Fibroblast of skin of back (primary cell): ENCODE data around the gene ZFR.
"Not testable (repeated sequence)": the region's sequence is repeated elsewhere in the genome, so short reads cannot be mapped to it uniquely, and the experiment has no call there.

Experiments
- DNase-seq: peaks from one replicate; pipeline ENCODE4 v3.0.0-alpha.2; 2013

ZFR gene

GRCh38 chr5:32357658-32358057 lies 86.9 kb downstream of the ZFR start:
- DNase-seq, result no peak

GRCh38 chr5:32355686-32356085 lies 88.9 kb downstream of the ZFR start:
- DNase-seq, result no peak

DNA sequence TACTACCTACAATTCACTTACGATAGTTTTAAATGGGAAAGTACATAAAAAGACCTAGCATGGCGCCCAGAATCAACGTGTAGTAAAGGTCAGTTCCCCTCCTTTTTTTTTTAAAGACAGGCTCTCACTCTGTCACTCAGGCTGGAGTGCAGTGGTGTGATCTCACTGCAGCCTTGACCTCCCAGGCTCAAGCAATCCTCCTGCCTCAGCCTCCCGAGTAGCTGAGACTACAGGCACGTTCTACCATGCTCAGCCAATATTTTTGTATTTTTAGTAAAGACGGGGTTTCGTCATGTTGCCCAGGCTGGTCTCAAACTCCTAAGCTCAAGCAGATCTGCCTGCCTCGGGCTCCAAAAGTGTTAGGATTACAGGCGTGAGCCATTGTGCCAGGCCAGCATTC lies 91.1 kb downstream of the ZFR start:
- no peak for DNase-seq

- no peak for DNase-seq
Measured at GRCh38 chr5:32352685-32353084, 91.9 kb downstream of the ZFR start.

DNA sequence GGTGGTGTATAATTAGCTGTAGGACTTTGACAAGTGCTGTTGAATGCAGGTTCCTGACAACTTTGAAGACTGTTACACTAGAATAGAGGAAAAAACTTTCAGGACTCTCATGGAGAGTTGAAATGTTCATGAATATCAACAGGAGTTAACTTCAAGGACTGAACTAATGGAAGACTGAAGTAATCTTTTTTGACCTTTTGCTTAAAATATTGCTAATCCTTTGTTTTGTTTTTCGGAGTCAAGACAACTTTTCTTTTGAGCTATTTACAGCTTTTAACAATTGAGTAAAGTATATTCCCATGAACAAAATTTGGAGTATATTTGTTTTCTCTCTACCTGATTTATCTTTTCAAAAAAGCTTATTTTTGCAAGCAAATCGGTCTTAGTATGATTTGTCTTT lies 97.7 kb downstream of the ZFR start:
- no peak for DNase-seq

GRCh38 chr5:32343058-32343672 lies 101.4 kb downstream of the ZFR start:
- DNase-seq, result no peak

- no peak for DNase-seq
Measured at GRCh38 chr5:32342656-32343055, 101.9 kb downstream of the ZFR start.

DNA sequence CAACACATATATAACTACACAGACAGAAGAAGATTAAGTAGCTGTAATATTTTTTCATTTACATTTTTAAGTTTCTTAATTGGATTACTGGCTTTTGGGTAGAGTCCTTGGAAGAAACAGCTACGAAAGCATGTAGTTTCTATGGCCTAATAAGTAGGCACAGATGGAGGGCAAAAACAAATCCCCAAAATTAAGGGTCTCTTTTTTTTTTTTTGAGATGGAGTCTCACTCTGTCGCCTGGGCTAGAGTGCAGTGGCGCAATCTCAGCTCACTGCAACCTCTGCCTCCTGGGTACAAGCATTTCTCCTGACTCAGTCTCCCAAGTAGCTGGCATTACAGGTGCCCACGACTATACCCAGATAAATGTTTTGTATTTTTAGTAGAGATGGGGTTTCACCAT lies 104.7 kb downstream of the ZFR start:
- DNase-seq, result no peak

DNA sequence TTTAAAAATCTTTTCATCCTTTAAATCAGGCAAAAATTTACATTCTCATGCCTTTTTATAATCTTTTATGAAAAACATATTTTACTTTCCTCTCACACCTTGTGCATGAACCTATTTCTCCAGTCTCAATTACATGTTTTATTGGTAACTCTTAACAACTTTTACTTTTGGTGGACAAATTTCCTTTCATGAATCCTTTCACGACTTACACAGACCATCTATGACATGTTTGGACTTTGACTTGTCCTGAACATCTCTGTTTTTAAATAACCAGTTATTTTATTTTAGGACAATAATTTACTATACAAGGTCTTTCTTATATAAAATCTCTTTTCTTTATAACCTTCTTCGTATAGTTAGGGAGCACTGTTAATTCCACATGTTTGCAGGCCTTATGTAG lies 105.3 kb downstream of the ZFR start:
- DNase-seq, result peak; percentile 28

- peak; percentile 37 for DNase-seq
Measured at GRCh38 chr5:32332966-32333365, 111.6 kb downstream of the ZFR start.

DNA sequence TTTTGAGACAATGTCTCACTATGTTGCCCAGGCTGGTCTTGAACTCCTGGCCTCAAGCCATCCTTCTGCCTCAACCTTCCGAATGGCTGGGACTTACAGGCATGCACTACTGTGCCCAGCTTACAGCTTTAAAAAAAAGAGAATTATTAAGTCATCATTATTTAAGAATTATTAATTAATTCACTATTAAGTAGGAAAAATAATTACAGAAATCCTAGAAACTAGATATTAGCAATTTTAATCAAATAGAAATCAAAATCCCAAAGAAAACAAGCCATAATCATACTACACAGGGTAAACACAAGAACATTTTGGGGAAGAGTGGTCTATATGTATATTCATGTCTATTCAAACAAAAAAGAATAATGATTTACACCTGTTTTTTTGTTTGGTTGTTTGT lies 112.2 kb downstream of the ZFR start:
- DNase-seq, result no peak

DNA sequence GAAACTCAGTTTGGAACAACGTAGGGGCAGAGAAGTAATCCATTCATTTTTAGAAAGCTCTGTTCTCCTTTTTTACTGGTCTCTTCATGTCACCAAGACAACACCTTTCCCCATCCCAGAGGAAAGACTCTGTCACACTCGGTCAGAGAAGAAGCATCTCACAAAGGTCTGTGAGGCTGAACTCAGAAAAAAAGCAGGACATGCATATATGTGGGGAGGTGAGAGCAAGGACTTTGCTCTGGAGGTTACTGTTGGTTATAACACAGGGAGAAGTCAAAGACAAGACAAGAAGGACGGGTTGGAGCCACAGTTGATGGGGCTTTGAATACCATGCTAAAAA lies 112.6 kb downstream of the ZFR start:
- no peak for DNase-seq

DNA sequence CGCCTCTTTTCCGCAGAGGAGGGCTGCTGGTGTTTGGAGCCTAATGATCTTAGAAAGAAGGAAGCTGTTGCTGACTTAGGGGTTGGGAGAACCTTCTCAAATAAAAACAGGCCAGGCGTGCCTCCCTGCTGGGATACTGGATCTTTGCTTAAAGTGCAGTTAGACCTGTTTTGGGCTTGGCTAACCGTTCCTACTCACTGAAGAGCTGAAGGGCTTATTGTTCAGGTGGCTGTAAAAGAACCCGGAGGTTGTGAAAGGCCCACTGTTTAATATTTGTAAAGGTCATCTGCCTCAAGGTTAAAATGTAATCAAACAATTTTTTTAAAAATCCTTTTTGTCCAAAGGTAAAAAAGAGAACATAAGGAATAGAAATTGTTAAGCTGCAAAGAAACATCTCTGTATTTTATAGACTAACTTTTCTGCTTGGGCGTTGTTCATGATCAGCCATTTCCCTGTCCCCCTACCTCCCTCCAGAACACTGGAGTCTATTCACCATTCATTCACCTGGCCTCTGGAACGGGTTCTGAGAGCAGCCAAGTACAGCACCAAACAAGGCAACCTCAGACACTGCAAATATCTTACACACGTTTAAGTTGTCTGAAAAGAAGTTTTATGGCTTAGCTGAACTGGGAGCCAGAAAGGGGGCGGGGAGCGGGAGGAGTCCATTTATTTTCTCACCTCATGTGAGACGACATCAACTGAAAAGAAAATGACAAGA lies 113.2 kb downstream of the ZFR start:
- no peak for DNase-seq

- no peak for DNase-seq
Measured at GRCh38 chr5:32330126-32330971, 114.2 kb downstream of the ZFR start.

- peak; percentile 61 for DNase-seq
Measured at GRCh38 chr5:32329395-32329834, 115.1 kb downstream of the ZFR start.

DNA sequence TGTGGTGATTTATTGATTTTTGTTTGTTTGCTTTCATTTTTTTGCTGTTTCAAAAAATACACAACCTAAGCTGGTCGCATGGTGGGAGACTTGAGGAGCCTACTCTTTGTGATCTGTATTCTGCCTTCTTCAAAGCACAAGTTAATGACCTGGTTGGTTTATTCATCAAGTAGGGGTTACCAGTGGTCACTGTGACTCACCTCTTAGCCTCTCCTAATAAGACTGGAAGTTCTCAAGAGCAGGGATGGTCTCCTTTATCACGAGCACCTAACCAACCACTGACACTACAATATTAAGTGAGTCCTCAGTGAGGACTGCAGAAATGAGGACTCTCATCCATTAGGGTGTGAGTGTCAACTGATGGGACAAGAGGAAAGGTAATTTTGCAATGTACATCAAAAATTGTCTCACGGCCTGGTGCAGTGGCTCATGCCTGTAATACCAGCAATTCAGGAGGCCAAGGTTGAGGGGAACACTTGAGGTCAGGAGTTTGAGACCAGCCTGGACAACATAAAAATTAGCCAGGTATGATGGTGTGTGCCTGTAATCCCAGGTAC lies 118.2 kb downstream of the ZFR start:
- peak; percentile 7 for DNase-seq

DNA sequence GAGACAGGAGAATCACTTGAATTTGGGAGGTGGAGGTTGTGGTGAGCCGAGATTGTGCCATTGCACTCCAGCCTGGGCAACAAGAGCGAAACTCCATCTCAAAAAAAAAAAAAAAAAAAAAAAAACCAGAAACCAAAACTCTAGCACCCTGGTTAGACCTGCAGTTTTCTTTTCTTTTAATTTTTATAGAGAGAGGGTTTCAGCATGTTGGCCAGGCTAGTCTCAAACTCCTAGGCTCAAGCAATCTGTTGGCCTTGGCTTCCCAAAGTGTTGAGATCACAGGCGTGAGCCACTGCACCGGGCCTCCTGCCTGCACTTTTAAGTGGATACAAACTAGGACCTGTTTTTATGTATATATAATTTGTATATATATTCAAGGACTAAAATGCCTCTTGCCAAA lies 118.9 kb downstream of the ZFR start:
- no peak for DNase-seq

DNA sequence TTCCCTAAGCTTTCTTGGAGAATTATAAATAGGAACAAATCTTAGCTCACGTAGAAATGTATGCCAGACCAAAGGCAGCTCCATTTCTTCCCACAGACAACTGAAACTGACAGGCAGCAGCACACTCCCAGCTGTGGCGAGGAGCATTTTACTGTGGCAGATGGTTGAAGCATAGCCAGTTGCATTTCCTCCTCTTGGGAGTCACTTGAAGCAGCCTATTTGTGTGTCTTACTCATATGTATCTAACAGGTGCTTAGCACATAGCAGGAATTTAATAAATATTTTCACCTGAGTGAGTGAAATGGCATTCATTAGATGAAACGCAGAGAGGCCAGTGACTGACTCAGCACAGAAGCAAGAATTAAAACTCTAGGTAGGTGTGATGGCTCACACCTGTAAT lies 119.5 kb downstream of the ZFR start:
- peak; percentile 27 for DNase-seq

DNA sequence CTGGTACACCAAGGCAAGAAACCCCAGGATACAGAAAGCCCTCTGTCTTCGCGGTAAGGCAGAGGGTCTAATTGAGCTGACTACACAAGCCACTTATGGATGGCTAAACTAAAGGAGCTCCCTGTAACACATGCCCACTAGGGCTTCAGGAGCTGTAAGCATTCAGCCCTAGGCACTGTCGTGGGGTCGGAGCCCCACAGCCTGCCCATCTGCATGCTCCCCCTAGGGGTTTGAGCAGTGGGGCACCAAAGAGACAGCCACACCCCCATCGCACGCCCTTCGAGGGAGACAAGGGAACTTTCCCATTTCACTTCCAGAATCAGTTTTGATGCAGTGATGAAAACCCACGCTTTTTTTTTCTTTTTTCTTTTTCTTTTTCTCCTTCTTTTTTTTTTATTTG lies 120.8 kb downstream of the ZFR start:
- DNase-seq, result no peak

GRCh38 chr5:32322882-32323281 lies 121.7 kb downstream of the ZFR start:
- DNase-seq, result no peak

DNA sequence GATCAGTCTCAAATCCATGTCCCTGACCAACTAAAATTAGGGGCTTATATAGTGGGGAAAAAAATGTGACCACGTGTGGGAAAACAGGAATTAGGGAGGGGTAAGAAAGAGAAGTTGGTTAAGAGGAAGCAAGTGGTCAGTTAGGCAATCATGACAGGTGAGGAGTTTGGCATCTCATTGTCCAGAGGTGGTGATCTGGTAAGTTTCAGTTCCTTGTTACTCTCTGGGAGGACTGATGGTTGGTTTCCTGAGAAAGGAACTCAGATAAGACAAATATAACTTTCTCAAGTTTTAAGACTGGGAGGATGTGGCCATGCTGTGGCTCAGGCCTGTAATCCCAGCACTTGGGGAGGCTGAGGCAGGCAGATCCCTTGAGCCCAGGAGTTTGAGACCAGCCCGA lies 122.8 kb downstream of the ZFR start:
- DNase-seq, result not testable (repeated sequence)

DNA sequence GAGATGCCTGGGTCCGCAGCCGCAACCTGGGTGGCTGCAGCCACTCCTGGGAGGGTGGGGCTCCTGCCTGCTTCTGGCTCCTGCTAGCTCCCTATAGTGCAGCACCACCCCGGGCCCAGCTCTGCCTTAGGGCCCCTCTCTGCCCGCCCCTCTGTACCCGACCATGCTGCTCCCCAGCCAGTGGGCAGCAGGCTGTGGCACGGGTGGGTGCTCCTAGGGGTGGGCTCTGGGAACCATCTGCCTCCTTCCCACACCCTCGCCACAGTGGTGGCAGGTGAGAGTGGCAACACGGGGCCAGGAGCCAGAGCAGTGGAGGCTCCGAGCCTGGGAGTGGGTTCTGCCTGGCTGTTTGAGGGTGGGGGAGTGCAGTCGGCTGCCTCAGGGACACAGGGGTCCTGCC lies 124.0 kb downstream of the ZFR start:
- DNase-seq, result no peak

DNA sequence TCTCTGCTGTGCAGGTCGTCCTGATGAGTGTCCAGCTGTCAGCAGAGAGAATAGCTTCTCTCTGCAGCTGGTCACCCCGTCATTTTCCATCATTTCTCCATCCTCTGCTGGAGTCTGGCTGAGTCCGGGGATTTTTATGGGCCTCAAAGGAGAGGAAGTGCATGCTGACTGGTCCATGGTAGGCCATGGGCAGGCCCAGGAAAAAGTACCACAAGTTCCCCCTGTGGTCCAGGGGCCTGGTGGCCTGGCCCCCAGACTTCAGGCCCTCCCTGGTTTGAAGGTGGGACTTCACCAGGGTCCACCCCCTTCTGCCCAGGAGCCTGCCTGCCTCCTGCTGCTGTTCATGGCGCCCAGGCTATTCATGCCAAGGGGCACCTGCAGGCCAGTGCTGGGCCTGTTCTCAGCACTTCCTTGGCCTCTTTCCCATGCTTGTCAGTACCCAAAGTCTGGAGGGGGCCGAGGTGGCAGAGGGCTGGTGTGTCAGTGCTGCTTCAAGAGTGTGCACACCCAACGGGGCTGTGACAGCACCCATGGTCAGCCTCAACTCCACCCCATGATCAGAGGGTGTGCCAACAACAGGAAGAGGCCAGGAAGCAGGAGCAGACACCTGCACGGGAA lies 124.5 kb downstream of the ZFR start:
- no peak for DNase-seq
